Stimulated activated naive CD4-positive, alpha-beta T cell treated with Interleukin-2 at 50 U/mL for 16 hours (primary cell): Measurements from ENCODE around the gene ATP2C2.
"Not testable (repeated sequence)": the region's sequence is repeated elsewhere in the genome, so short reads cannot be mapped to it uniquely, and the experiment has no call there.

Experiments used
- DNase-seq: peaks from one replicate; lab custom pipeline; 2025; lab: John Stamatoyannopoulos, UW

Gene ATP2C2, protein sequence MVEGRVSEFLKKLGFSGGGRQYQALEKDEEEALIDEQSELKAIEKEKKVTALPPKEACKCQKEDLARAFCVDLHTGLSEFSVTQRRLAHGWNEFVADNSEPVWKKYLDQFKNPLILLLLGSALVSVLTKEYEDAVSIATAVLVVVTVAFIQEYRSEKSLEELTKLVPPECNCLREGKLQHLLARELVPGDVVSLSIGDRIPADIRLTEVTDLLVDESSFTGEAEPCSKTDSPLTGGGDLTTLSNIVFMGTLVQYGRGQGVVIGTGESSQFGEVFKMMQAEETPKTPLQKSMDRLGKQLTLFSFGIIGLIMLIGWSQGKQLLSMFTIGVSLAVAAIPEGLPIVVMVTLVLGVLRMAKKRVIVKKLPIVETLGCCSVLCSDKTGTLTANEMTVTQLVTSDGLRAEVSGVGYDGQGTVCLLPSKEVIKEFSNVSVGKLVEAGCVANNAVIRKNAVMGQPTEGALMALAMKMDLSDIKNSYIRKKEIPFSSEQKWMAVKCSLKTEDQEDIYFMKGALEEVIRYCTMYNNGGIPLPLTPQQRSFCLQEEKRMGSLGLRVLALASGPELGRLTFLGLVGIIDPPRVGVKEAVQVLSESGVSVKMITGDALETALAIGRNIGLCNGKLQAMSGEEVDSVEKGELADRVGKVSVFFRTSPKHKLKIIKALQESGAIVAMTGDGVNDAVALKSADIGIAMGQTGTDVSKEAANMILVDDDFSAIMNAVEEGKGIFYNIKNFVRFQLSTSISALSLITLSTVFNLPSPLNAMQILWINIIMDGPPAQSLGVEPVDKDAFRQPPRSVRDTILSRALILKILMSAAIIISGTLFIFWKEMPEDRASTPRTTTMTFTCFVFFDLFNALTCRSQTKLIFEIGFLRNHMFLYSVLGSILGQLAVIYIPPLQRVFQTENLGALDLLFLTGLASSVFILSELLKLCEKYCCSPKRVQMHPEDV

DNA sequence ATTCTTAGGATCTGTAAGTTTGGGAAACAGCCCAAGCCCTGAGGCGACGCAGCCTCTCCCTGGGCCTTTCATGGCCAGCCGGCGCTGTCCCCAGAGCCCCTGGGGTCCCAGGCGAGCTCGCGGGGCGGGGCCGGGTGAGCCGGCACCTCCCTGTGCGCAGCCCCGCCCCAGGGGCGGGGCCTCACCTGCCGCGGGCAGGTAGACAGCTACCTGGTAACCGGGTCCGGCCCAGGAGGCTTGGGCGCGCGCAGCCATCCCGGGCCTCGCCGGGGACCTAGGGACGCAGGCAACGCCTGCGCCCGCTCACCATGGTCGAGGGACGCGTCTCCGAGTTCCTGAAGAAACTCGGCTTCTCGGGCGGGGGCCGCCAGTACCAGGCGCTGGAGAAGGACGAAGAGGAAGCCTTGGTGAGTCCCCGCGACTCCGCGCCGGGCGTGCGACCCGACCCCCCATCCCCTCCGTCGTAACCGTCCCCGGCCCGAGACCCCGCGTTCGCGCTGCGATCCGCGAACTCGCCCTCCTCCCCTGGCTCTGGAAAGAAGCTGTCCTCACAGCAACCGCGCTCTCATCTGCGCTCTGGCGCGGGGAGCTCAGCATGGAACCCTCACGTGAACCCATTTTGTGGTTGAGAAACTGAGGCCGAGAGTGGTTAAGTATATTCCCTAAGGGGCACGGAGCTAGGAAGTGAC is at the start of gene ATP2C2:
TSS of gene ATP2C2 (plus strand) at position 231 of the 689 bp plus-strand sequence. CDS start at position 309, 78 bp downstream.
- no peak for DNase-seq

- no peak for DNase-seq
Observed at GRCh38 chr16:84319146-84319760, 49.1 kb upstream of the ATP2C2 start.

DNA sequence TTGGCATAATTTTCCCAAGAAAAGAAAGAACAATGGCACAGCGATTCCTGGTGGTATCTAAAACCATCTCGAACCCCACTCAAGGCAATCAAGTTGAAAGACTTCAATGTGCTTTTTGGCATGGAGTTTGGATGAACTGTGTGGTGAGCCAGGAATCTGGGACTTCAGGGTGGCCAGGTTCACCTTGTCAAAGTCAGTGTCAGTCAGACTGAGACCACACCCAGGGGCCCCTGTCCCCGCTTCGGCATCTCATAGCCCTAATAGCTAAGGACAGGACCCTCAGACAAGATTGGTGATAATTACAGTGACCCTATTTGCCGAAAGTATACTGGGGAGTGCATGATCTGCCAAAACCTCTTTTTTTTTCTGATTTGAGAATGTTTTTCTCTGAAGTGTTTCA is 47.8 kb upstream of the ATP2C2 start:
- no peak for DNase-seq

GRCh38 chr16:84321932-84322331 is 46.4 kb upstream of the ATP2C2 start:
- no peak for DNase-seq

DNA sequence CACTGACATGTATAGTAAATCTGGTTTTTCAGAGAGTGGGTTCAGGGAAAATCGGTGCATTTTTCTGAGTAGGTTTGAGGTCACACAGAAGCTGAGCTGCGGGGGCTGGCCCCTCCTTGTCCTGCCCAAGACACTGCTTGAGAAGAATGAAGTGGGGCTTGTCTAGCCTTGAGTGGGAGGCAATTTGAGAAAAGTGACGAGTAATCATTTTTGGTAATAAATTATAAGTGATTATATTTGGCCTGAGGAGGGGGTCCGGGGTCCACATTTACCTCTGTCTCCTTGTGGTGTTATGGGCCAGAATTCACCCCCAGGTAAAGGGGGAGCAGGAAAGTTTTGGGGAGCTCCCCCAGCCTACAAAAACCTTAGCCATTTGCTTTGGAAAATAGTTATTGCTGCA is 45.6 kb upstream of the ATP2C2 start:
- no peak for DNase-seq

DNA sequence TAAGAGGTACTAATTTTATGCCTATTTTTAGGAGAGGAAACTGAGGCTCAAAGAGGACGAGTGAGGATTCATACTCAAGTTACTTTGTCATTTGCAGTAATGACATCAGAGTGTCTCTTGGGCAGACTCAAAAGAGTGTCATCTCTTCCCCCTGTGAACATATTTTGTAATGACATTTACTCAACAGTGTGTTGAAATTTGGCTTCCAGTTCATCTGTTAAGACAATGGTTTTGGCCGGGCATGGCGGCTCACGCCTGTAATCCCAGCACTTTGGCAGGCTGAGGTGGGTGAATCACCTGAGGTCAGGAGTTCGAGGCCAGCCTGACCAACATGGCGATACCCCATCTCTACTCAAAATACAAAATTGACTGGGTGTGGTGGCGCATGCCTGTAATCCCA is 44.7 kb upstream of the ATP2C2 start:
- no peak for DNase-seq

- no peak for DNase-seq
Observed at GRCh38 chr16:84324434-84325262, 43.7 kb upstream of the ATP2C2 start.

- DNase-seq: no peak
Observed at GRCh38 chr16:84326545-84326944, 41.8 kb upstream of the ATP2C2 start.

GRCh38 chr16:84327926-84328505 is 40.3 kb upstream of the ATP2C2 start:
- no peak for DNase-seq

DNA sequence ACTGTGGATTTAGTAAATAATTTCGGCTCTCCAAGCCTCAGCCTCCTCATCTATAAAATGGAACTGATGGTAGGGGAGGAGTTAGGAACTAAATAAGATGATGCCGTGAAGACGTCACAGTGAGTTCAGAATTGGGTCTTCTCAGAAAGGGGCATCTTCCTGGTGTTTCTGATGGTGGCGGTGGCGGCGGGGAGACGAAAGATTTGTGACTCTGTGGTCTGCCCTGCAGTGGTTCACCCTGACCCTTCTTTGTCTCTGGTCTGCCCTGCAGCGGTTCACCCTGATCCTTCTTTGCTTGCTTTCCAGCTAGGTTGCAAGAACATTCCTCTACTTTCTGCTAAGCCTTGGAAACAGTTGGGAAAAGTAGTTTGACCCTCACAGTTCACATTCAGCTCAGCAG is 39.3 kb upstream of the ATP2C2 start:
- no peak for DNase-seq

DNA sequence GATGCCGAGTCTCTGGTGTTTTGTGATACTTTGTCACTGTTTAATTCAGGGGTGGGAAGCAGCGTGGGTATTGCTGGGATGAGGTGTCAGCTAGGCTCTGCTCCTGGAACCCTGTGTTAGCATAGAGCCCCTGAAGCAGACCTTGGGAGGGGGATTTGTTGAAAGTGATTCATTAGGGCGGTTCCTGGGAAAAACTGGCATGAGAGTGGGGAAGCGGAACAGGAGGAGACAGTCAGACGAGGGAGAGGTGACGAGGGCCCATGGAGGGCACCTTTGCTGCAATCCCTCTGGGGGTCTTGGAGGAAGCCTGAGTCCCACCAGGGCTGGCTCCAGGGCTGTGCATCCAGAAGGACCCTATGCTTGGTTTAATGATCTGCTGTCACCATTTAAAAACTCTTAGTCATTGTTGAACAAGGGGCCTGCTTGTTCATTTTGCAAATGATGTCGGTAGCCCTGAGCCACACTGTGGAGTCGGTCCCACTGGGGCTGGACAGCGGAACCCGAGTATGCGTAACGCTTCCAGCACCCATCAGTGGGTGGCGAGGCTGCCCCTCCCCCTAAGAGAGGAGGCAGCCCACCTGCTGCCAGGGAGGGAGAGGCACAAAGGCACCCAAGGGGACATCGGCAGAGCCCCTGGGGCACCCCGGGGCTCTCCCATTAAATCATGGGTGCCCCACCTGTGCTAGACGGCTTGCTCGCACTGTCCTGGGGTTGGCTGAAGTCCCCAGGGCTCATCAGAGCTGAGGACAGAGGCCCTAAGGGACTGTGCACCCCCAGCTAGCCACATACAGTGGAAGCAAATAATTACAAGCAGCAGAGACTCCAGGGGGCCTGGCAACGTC is 38.3 kb upstream of the ATP2C2 start:
- no peak for DNase-seq

DNA sequence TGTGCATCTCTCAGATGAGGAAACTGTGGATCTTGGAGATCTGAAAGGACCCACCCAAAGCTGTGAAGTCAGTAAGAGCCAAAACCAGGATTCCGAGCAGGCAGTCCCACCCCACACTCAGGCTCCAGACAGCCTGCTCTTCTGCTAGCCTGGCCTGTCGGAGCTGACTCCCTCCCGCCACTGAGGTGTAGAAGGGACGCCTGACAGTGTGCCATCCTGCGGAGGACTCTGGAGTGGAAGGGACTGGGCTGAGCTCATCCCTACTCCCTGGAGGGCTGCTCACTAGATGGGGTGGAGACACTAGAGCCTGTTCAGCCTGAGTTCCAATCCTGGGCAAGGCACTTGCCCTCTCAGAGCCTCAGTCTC is 37.7 kb upstream of the ATP2C2 start:
- DNase-seq: no peak

GRCh38 chr16:84331998-84332780 is 36.1 kb upstream of the ATP2C2 start:
- DNase-seq: no peak

GRCh38 chr16:84332975-84333684 is 35.2 kb upstream of the ATP2C2 start:
- no peak for DNase-seq

DNA sequence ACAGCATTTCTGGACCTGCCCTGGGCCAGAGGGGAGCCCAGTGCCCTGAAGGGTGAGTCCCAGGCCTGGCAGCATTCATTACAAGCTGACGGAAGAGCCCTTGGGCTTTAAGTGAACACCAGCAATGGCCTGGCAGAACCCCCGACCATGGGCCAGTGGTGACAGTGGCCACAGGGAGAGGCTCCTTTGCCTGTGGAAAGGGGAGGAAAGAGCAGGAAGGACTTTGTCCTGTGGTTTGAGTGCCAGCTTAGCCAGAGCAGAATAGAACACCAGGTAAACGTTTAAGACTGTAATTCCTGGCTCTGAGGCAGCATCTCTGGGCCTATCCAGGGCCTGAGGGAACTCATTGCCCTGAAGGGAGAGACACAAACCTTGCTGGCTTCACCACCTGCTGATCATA is 34.3 kb upstream of the ATP2C2 start:
- no peak for DNase-seq

- no peak for DNase-seq
Observed at GRCh38 chr16:84334482-84334881, 33.9 kb upstream of the ATP2C2 start.

- DNase-seq: not testable (repeated sequence)
Observed at GRCh38 chr16:84337236-84337635, 31.1 kb upstream of the ATP2C2 start.

- DNase-seq: no peak
Observed at GRCh38 chr16:84339311-84339710, 29.0 kb upstream of the ATP2C2 start.
